ENCODE measurements around the gene CALHM3.

- TF ChIP-seq CTCF (IDR thresholded peaks at IDR 0.05) (no peak), POLR2A (IDR thresholded peaks at IDR 0.05) (no peak)
Measured at GRCh38 chr10:103504181-103504783, 25.2 kb upstream of the CALHM3 start.
